BJ (cell line): Measurements from ENCODE around the gene GPR39. TPM values are rescaled to one million over a fixed set of nuclear protein-coding genes. Genes with fewer than 3 reads are reported as not detected.

Source experiments
- CTCF ChIA-PET: fragments of 350-600 bp; formaldehyde crosslinking; extraction: SDS; loops from one replicate; lab custom pipeline; 2021; ENCODE audit warnings: antibody characterized with exemption, inconsistent platforms; lab: Yijun Ruan, JAX
- POLR2A ChIA-PET: fragments of 300-600 bp; sonication (Branson Sonifier 250); formaldehyde crosslinking; extraction: SDS; loops from one replicate; lab custom pipeline; 2021; ENCODE audit warnings: antibody characterized with exemption; lab: Charles Lee
- DNase-seq: peaks from one replicate; pipeline ENCODE4 v3.0.0-alpha.2; 2011; ENCODE audit warnings: low read depth
- H3K27me3 ChIP-seq: 2 replicates; pipeline ENCODE4 v1.6.0; 2011; ENCODE audit warnings: low read length; ENCODE audit not compliant: control insufficient read depth, insufficient read depth
- H3K36me3 ChIP-seq: 2 replicates; pipeline ENCODE4 v1.5.1; 2011; ENCODE audit warnings: low read length; ENCODE audit not compliant: control insufficient read depth, insufficient read depth
- H3K4me3 ChIP-seq: 2 replicates; pipeline ENCODE4 v1.5.1; 2011; ENCODE audit warnings: low read depth, mild to moderate bottlenecking, control low read depth, low read length
- polyA plus RNA-seq: library from polyadenylated mRNA; depleted of rRNA; stranded (reverse); fragments of >200 nt; gene quantifications from 2 replicates; pipeline ENCODE4 v1.2.3, GENCODE V29; 2011
- TF ChIP-seq, protein P1 (sequence below): IDR thresholded peaks from 2 replicates; pipeline ENCODE4 v1.5.1; 2011; ENCODE audit warnings: low read depth, mild to moderate bottlenecking, control low read depth, inconsistent platforms, low read length, moderate library complexity; ENCODE audit not compliant: insufficient read depth

Gene GPR39
- polyA plus RNA-seq, 1 experiment, result 2.3 TPM

DNA sequence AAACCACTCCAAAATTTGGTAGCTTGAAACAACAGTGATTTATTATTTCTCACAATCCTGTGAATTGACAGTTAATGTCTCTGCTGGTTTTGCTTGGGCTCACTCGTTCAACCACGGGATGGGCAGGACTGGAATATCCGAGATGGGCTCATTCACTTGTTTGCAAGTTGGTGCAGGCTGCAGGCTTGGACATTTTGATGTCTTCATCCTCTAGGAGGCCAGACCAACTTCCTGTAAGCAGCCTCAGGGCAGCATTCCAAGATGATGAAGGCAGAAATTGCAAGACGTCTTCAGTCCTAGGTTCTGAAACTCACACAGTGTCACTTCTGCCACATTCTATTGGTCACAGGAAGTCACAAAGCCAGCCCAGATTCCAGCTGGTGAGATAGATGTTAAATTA lies 47.1 kb downstream of the GPR39 start:
- Histone ChIP-seq H3K36me3 (no peaks in the 10 kb centered on the region), H3K27me3 (no peaks in the 10 kb centered on the region), H3K4me3 (no peak overlapping the region)
- DNase-seq, result no peak
- ChIA-PET CTCF (interaction anchor here (0.9 kb wide), 1 partner anchor 10 kb away, joined by 3 read pairs; no protein-coding TSS in a partner anchor), POLR2A (no interaction called here)
- TF ChIP-seq, protein P1, sequence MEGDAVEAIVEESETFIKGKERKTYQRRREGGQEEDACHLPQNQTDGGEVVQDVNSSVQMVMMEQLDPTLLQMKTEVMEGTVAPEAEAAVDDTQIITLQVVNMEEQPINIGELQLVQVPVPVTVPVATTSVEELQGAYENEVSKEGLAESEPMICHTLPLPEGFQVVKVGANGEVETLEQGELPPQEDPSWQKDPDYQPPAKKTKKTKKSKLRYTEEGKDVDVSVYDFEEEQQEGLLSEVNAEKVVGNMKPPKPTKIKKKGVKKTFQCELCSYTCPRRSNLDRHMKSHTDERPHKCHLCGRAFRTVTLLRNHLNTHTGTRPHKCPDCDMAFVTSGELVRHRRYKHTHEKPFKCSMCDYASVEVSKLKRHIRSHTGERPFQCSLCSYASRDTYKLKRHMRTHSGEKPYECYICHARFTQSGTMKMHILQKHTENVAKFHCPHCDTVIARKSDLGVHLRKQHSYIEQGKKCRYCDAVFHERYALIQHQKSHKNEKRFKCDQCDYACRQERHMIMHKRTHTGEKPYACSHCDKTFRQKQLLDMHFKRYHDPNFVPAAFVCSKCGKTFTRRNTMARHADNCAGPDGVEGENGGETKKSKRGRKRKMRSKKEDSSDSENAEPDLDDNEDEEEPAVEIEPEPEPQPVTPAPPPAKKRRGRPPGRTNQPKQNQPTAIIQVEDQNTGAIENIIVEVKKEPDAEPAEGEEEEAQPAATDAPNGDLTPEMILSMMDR, result no peak

DNA sequence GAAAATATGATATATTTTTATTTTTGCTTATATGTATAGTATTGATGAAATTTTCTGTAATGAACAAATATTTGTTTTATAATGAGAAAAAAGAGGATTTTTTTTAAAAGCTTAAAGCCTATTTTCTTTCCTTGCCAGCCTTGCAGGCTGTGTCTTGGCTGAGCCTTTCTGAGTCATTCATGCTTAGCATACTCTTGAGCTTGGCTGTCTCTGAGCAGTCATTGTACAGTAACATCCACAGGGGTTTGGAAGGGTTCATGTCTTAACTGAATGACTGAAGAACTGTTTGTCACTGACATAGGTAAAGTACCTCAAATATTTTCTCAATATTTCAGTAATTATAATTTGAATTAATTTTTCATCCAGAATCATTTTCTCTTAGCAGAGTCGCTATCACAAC lies 49.3 kb downstream of the GPR39 start:
- CTCF ChIA-PET, result no interaction called here
- TF ChIP-seq, protein P1, result no peak
- Histone ChIP-seq H3K27me3 (no peaks in the 10 kb centered on the region), H3K36me3 (no peaks in the 10 kb centered on the region), H3K4me3 (no peak overlapping the region)
- POLR2A ChIA-PET, result no interaction called here
- DNase-seq, result no peak

DNA sequence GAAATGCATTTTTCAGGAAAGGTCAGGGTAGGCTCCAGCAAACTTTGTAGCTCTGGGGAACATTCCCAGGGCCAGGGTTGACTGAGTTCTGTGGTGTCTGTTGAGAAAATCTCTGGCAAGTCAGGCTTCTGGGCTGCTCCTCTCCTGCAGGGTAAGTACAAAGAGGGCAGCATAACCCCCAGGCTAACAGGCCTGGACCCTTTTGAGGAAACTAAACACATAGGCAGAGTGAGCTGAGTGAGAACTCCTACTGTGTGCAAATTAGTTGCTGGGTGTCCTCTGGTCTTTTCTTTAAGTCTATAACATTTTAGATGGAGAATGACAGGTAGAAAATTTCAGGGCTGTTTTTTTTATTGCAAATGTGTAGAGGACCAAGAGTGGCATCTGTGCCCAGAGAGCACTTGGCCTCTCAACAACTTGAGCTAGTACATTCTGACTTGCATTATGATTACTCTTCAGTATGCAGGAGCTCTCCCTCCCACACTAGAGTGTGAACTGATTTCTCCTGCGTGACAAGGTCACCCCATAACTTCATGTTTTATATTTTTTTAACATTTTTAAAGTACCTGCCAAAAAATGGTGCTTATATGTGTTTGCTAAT lies 49.9 kb downstream of the GPR39 start:
- POLR2A ChIA-PET, result no interaction called here
- DNase-seq, result no peak
- TF ChIP-seq, protein P1, result no peak
- CTCF ChIA-PET, result no interaction called here
- H3K4me3 ChIP-seq, result no peak overlapping the region
- H3K27me3 ChIP-seq, result no peaks in the 10 kb centered on the region
- H3K36me3 ChIP-seq, result no peaks in the 10 kb centered on the region

DNA sequence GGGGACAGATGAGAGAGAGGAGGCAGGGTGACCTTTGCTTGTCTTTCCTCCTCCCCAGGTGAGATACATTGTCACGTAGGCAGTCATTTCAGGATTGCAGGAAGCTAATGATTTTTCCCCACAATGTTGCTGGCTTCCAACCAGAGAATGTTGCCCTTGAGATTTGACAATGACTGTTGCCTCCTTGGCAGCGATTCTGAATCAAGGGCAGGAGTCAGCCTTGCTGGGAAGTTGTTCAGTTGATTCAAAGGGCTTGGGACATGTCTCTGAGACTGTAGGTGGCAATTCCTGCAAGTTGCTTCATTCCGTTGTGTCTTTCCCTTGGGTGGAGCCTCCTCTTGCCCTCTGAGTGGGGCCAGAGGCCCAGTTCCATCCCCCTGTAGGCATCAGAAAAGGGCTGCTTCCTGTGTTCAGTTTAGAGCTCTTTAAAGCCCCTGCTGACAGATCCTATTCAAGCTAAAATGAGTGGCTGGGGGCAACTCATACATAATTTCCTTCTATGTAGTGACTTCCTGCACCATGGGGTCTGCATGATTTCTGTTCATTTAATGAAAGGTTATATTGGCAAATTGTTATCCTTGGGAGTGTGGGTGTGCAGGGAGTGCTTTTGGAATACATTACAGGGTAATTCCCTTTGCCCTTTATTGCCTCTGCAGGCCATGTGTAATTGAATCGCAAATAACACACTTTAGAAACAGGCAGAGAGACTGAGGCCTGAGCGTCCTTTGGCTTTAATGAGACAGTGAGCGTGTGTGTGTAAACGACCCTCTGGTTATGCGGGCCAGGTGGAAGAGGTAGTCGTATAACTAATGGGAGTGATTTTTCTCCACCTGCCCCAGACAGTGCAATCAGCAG lies 52.4 kb downstream of the GPR39 start:
- Histone ChIP-seq H3K4me3 (no peak overlapping the region), H3K27me3 (no peaks in the 10 kb centered on the region), H3K36me3 (no peaks in the 10 kb centered on the region)
- DNase-seq, result no peak
- CTCF ChIA-PET, result no interaction called here
- POLR2A ChIA-PET, result interaction anchor here (0.6 kb wide), 1 partner anchor 11 kb away, joined by 5 read pairs; no protein-coding TSS in a partner anchor
- TF ChIP-seq, protein P1, result no peak

DNA sequence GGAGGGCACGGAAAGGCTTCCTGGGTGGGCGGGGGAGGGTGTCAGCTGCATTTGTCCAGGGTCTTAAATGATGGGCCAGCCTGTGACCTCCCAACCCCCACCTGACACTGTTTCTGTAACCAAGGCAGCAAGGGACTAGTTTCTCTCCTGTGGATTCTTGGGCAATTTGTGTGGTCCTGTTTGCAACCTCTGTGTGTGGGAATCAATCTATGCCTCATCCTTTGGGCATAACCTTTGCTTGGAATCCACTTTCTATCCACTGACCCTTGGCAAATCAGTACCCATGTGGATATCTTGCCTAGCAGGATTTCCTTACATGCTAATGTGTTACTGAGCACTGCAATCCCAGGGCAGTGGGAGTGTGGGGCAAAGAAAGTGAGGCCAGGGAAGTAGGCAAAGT lies 54.1 kb downstream of the GPR39 start:
- CTCF ChIA-PET, result interaction anchor here (1.1 kb wide), 1 partner anchor 20 kb away, joined by 4 read pairs; no protein-coding TSS in a partner anchor
- POLR2A ChIA-PET, result no interaction called here
- Histone ChIP-seq H3K27me3 (no peaks in the 10 kb centered on the region), H3K36me3 (no peaks in the 10 kb centered on the region), H3K4me3 (no peak overlapping the region)
- no peak for DNase-seq
- TF ChIP-seq, protein P1, result no peak
